HUES64 (cell line): ENCODE measurements around the gene LONP2.

ENCODE experiments used
- H3K27ac ChIP-seq: 2 replicates; pipeline ENCODE4 v1.7.0; 2013; ENCODE audit warnings: low read depth, low read length, inconsistent platforms
- H3K27me3 ChIP-seq: 2 replicates; pipeline ENCODE4 v1.6.1; 2013; ENCODE audit warnings: mild to moderate bottlenecking, low read length; ENCODE audit not compliant: insufficient read depth
- H3K36me3 ChIP-seq: 2 replicates; pipeline ENCODE4 v1.6.1; 2013; ENCODE audit warnings: mild to moderate bottlenecking, low read length; ENCODE audit not compliant: insufficient read depth
- H3K4me1 ChIP-seq: 2 replicates; pipeline ENCODE4 v1.6.1; 2013; ENCODE audit warnings: mild to moderate bottlenecking, low read length, moderate library complexity; ENCODE audit not compliant: insufficient read depth
- H3K4me3 ChIP-seq: 2 replicates; pipeline ENCODE4 v1.5.1; 2013; ENCODE audit warnings: mild to moderate bottlenecking, low read length, moderate library complexity
- H3K9ac ChIP-seq: 2 replicates; pipeline ENCODE4 v1.6.1; 2013; ENCODE audit warnings: mild to moderate bottlenecking, low read depth, low read length
- H3K9me3 ChIP-seq: 2 replicates; pipeline ENCODE4 v1.6.1; 2013; ENCODE audit warnings: low read depth, low read length; ENCODE audit not compliant: insufficient read depth
- WGBS: fragments of 150-250, 120-280 bp; methylation state at CpG from one replicate; pipeline ENCODE4 v1.1.7; 2013; ENCODE audit warnings: missing lambda C conversion rate; 5-methylcytosine and 5-hydroxymethylcytosine counted together

Gene LONP2

GRCh38 chr16:48383009-48383876 lies 139.1 kb downstream of the LONP2 start:
- 83% methylated on average over 3 of the region's 6 CpGs for WGBS
- Histone ChIP-seq H3K36me3 (no peaks in the 10 kb centered on the region), H3K9me3 (no peaks in the 10 kb centered on the region), H3K9ac (peak overlapping the region; percentile 91; the same call in 1 of the 2 replicates), H3K4me1 (peaks cover 30% of the 10 kb centered on the region), H3K27ac (no peak overlapping the region), H3K4me3 (peak overlapping the region; percentile 81), H3K27me3 (no peaks in the 10 kb centered on the region)

GRCh38 chr16:48383877-48384519 lies 139.9 kb downstream of the LONP2 start:
- H3K27me3 ChIP-seq = no peaks in the 10 kb centered on the region
- H3K9ac ChIP-seq = peak overlapping the region; percentile 91
- H3K4me3 ChIP-seq = peak overlapping the region; percentile 81
- H3K36me3 ChIP-seq = no peaks in the 10 kb centered on the region
- H3K27ac ChIP-seq = peak overlapping the region; percentile 90
- WGBS = 2% methylated on average over 15 of the region's 15 CpGs
- no peaks in the 10 kb centered on the region for H3K9me3 ChIP-seq
- H3K4me1 ChIP-seq = peaks cover 26% of the 10 kb centered on the region

DNA sequence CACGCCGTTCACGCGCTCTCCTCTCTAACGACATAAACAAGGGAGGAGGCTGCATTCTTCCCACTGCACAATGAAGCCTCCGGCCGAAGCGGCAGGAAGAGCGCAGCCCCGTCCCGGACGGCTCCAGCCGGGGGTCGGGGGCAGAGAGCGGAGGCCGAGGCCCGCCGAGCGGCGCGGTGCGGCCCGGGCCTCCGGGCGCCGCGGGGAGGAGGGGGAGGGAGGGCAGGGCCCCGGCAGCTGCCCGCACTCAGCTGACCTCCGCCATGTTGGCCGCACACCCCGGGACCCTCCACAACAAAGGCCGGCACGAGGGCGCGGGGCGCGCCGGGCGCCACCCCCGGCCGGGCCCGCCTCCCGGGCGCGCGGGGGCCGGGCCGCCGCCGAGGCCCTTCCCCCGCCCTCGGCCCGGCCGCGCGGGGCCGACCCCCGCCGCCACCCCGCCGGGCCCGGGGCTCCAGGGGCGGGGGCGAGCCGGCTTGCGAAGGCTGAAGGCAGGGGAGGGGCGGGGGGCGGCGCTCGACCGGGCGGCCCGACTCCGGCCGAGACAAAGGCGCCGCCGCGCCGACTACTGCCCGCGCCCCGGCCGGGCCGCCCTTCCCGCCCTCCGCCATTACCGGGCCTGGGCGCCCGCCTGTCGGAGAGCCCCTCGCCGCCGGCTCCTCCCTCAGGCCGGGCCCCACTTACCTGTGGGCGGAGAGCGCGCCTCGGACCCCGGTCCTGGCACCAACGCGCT lies 140.6 kb downstream of the LONP2 start:
- H3K4me3 ChIP-seq = peak overlapping the region; percentile 81
- peak overlapping the region; percentile 100 for H3K9ac ChIP-seq
- H3K9me3 ChIP-seq = no peaks in the 10 kb centered on the region
- no peaks in the 10 kb centered on the region for H3K27me3 ChIP-seq
- under 1% methylated on average over 97 of the region's 103 CpGs for WGBS
- peak overlapping the region; percentile 100 for H3K27ac ChIP-seq
- H3K36me3 ChIP-seq = no peaks in the 10 kb centered on the region
- peaks cover 19% of the 10 kb centered on the region for H3K4me1 ChIP-seq

DNA sequence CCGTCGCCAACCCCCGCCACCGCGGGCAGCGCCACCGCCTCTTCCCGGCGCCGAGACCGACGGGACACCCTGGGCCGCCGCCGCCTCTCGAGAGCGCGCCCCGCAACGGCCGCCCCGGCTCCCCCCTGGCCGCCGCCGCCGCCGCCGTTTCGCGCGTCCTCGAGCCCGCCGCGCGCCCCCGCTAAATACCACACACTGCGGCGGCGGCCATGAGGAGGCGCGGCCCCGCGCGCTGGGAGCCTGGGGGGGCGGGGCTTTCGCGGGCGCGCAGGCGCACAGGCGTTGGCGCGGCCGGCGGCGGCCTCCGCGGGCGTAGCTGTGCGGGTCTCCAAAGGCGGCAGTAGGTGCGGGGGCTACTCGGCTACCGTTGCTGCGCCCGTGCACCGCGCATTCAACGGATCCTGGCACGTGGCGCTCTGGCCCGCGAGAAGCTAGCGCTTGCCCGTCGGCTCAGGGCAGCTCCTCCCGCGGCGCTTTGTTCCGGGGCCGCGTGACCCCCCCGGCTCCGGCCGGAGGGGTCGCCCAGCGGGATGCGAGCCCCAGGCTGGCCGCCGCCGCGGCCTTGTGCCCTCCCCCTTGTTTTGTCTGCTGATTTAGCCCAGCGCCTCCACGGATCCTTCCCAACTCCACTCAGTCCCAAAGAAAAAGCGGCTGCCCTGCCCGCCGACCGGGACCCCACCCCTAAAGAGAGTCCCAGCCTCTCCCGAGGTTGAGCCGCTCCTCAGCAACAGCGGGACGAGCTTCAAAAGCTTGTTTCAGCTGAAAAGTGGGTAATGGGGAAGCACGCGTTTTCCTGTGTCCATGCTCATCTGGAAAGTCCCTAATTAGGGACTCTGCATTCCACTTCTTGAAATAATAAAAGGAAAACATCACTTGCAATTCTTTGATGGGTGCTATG lies 141.4 kb downstream of the LONP2 start, which contains the start of gene SIAH1:
TSS of gene SIAH1 (minus strand) at position 161 of the 898 bp plus-strand sequence. CDS start 22,985 bp downstream, outside the sequence.
- Histone ChIP-seq H3K9me3 (no peaks in the 10 kb centered on the region), H3K9ac (peak within 1 kb of the TSS; percentile 100), H3K27ac (peak within 1 kb of the TSS; percentile 100), H3K4me1 (peaks cover 12% of the 10 kb centered on the region), H3K4me3 (peak within 1 kb of the TSS; percentile 81), H3K27me3 (no peaks in the 10 kb centered on the region), H3K36me3 (no peaks in the 10 kb centered on the region)
- under 1% methylated on average over 105 of the region's 105 CpGs for WGBS

GRCh38 chr16:48386559-48387312 lies 142.6 kb downstream of the LONP2 start:
- WGBS = 92% methylated on average over 17 of the region's 17 CpGs
- Histone ChIP-seq H3K27me3 (no peaks in the 10 kb centered on the region), H3K27ac (no peak overlapping the region), H3K9me3 (no peaks in the 10 kb centered on the region), H3K36me3 (no peaks in the 10 kb centered on the region), H3K9ac (no peak overlapping the region), H3K4me1 (peaks cover 11% of the 10 kb centered on the region), H3K4me3 (no peak overlapping the region)

DNA sequence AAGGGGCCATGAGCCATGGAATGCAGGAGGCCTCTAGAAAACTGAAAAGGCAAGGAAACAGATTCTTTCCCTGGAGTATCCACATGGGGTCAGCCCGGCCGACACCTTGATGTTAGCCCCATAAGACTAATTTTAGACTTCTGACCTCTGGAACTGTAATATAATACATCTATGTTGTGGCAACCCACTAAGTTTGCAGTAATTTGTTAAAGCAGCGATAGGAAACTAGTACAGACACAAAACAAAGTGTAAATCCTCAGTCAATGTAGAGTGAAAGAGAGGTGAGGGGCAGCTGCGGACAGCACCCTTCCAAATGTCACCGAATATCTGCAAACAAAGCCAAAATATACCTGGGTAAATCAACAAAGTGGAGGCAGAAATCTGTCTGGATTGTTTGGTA lies 148.3 kb downstream of the LONP2 start:
- Histone ChIP-seq H3K9me3 (no peaks in the 10 kb centered on the region), H3K27me3 (no peaks in the 10 kb centered on the region), H3K27ac (no peak overlapping the region), H3K9ac (no peak overlapping the region), H3K4me3 (no peak overlapping the region), H3K36me3 (no peaks in the 10 kb centered on the region), H3K4me1 (no peaks in the 10 kb centered on the region; the same call in 1 of the 2 replicates)
- WGBS = 90% methylated on average over 5 of the region's 5 CpGs

- H3K4me1 ChIP-seq = no peaks in the 10 kb centered on the region; the same call in 1 of the 2 replicates
- H3K27me3 ChIP-seq = no peaks in the 10 kb centered on the region
- H3K36me3 ChIP-seq = no peaks in the 10 kb centered on the region
- no peaks in the 10 kb centered on the region for H3K9me3 ChIP-seq
- no peak overlapping the region for H3K4me3 ChIP-seq
- 87% methylated on average over 11 of the region's 11 CpGs for WGBS
- no peak overlapping the region for H3K27ac ChIP-seq
- H3K9ac ChIP-seq = no peak overlapping the region
Measured at GRCh38 chr16:48393485-48394354, 149.6 kb downstream of the LONP2 start.

GRCh38 chr16:48394355-48394703 lies 150.2 kb downstream of the LONP2 start:
- WGBS = 91% methylated on average over 6 of the region's 6 CpGs
- H3K4me3 ChIP-seq = no peak overlapping the region
- H3K9ac ChIP-seq = no peak overlapping the region
- no peaks in the 10 kb centered on the region for H3K9me3 ChIP-seq
- no peaks in the 10 kb centered on the region; the same call in 1 of the 2 replicates for H3K4me1 ChIP-seq
- no peak overlapping the region for H3K27ac ChIP-seq
- no peaks in the 10 kb centered on the region for H3K36me3 ChIP-seq
- H3K27me3 ChIP-seq = no peaks in the 10 kb centered on the region

- Histone ChIP-seq H3K27me3 (no peaks in the 10 kb centered on the region), H3K4me1 (no peaks in the 10 kb centered on the region; the same call in 1 of the 2 replicates), H3K36me3 (no peaks in the 10 kb centered on the region), H3K9me3 (no peaks in the 10 kb centered on the region), H3K27ac (no peak overlapping the region), H3K4me3 (no peak overlapping the region), H3K9ac (no peak overlapping the region)
- 81% methylated on average over 3 of the region's 3 CpGs for WGBS
Measured at GRCh38 chr16:48395375-48395774, 151.3 kb downstream of the LONP2 start.
